Measurements from ENCODE around the gene RBM33.

RBM33 gene

GRCh38 chr7:155699180-155699579, 54.7 kb downstream of the RBM33 start:
- no peak for DNase-seq

- DNase-seq = no peak
These were observed 56.4 kb downstream of the RBM33 start for GRCh38 chr7:155700847-155701246.

DNA sequence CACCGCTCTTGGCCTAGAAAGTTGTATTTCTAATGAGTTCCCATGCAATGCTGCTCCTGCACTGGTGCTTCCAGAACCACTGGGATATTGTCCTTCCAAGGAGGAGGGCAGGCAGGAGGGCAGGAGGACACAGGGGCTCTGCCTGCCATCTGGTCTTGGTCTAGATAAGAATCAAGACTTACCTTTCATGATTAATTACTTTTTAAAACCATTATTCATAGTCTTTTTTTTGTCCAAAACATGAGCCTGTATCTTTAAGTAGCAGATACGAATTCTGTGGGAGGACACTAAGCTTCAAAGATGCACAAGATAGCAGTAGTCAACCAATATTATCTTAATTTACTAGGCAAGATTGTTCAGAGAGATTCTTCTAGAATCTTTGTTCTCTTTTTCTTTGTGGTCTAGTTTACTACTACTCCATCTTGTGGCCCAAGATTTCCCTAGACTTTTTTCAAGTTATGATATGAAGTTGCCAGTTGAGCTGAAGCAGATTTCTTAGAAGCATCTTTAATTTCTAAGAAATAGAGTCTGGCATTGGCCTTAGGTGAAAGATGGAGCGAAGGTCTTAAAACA, 57.6 kb downstream of the RBM33 start:
- no peak for DNase-seq

DNA sequence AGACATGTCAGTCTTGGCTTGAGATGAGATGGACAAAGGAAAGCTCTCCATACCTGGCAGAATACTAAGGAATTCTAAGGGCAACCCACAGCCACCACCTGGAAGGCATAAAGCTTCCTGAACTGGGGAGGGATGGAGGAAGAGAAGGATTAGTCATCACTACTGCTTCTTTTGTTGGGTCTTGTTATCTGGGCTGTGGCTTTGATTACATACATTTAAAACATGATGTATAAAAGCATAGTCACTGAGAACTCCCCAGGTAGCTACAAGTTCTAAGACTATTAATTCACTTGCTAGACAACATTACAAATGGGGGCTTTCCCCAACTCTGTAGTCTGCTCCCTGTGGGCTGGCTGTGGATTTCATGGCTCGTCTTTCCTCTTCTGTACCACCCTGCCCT, 58.2 kb downstream of the RBM33 start:
- DNase-seq = no peak

GRCh38 chr7:155705623-155706360, 61.3 kb downstream of the RBM33 start:
- no peak for DNase-seq

GRCh38 chr7:155706376-155706775, 61.9 kb downstream of the RBM33 start:
- no peak for DNase-seq

GRCh38 chr7:155709453-155709852, 65.0 kb downstream of the RBM33 start:
- no peak for DNase-seq

- no peak for DNase-seq
These were observed 65.6 kb downstream of the RBM33 start for GRCh38 chr7:155710031-155710430.

DNA sequence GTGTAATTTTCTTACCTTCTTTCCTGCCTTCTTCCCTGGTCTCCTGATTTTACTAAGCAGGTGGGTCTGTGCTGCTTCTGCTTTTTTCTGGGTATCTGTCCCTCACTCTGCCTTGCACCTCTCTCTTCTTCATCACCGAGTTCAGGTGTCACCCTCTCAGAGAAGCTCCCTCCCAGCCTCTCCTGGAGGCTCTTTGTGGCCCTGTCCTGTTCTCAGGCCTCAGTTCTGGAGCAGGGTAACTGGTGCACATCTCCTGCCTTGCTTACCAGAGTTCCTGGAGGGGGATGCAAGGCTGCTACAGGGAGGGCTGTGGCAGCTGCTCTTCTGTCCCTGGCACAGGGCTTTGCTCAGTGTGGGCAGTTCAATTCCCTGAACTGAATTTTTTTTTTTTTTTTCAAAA, 66.1 kb downstream of the RBM33 start:
- no peak for DNase-seq

GRCh38 chr7:155711081-155711480, 66.6 kb downstream of the RBM33 start:
- no peak for DNase-seq

DNA sequence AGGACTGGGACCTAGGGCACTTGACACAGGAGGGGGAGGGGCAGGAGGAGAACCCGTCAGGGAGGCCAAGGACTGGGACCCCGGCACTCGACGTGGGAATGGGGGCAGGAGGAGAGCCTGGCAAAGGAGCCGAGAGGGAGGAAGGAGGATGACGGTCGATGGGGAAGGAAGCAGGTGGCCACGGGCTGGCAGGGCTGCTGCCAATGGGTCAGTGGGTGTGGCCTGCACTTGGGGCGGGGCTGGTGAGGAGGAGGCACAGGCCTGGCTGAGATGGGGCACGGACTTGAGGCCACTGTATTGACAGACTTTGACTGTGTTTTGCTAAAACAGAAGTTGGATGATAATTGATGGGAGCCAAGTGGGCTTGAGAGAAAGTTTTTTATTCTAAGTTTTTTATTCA, 68.9 kb downstream of the RBM33 start:
- peak; percentile 6 for DNase-seq

DNA sequence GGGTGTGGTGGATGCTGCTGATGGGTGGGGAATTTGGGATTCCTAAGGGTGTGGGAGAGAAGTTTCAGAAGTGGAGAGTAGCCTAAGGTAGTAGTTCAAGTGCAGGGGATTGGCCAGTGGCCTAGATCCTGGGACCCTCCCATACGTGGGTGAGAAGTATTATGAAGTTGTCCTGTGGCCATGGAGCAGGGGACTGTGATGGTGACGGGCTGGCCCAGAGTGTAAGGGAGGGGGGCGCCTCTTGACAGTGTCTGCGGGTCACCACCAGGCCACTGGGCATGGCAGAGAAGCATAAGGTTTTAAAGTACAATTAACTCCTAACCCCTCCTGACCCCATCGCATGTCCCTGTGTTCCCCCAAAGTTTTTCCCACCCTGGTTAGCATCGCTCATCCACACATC, 70.2 kb downstream of the RBM33 start:
- no peak for DNase-seq

GRCh38 chr7:155715111-155715805, 70.8 kb downstream of the RBM33 start:
- no peak for DNase-seq

GRCh38 chr7:155717010-155717744, 72.7 kb downstream of the RBM33 start:
- DNase-seq = no peak

DNA sequence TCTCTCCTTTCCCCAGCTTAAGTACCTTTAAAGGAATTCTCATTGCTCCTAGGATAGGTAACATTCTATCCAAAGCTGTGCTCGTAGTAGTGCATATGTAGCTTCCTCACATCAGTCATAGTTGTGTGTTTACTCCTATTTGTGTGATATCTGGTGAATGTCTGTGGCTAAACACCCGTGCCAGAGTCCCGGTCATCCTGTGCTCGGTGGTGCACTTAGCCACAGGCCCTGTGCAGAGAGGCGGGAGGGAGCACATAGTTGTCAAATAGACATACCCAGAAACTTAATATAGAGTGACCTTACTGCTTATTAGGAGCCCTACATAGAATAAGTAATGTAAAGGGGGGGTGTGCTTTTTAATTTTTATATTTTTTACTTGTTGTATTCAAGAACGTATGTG, 76.6 kb downstream of the RBM33 start:
- no peak for DNase-seq

DNA sequence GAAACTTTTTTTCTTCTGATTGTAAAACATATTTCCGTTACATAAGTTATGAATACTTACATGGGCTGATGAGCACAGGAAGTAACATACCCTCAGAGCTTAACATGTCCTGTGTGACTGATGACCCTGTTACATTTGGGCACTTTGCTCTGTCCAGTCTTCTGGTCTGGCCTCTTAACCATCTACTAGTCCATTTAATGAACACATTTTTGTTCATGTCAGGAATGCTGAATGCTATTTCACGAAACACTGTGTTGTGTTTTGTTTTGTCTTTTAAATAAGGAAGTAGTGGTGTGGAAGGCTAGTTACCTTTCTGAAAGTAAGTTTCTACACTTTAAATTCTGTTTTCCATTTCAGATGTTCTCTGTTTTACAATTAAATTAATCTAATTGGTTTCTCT, 77.7 kb downstream of the RBM33 start:
- no peak for DNase-seq

- DNase-seq = no peak
These were observed 78.5 kb downstream of the RBM33 start for GRCh38 chr7:155722936-155723335.

GRCh38 chr7:155724327-155725005, 80.0 kb downstream of the RBM33 start:
- peak; percentile 24 for DNase-seq

DNA sequence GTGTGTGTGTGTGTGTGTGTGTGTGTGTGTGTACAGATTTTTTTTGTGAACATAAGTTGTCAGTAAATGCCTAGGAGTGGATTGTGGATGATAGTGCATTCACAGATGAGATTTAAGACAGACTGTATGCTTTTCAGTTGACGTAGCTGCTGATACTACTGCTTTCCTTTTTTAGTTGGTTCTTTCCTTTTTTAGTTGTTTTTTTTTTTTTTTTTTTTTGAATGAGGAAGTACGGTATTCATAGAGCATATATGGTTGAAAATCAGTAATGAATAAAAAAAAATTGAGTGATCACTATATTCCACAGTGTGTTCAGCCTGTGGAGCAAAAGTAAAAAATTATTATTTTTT, 80.5 kb downstream of the RBM33 start:
- no peak for DNase-seq

GRCh38 chr7:155727616-155728015, 83.2 kb downstream of the RBM33 start:
- DNase-seq = no peak

GRCh38 chr7:155728116-155728515, 83.7 kb downstream of the RBM33 start:
- no peak for DNase-seq

GRCh38 chr7:155729847-155730246, 85.4 kb downstream of the RBM33 start:
- no peak for DNase-seq

GRCh38 chr7:155731380-155731779, 86.9 kb downstream of the RBM33 start:
- DNase-seq = no peak
